Activated CD8-positive, alpha-beta memory T cell treated with anti-CD3 and anti-CD28 coated beads for 24 hours (primary cell): ENCODE results near the gene ANXA3.
"Not testable (repeated sequence)": the region's sequence is repeated elsewhere in the genome, so short reads cannot be mapped to it uniquely, and the experiment has no call there.

Experiments
- DNase-seq: peaks from one replicate; pipeline ENCODE4 v3.0.0-alpha.2; 2020

Gene ANXA3

GRCh38 chr4:78581618-78582017 lies 30.0 kb downstream of the ANXA3 start:
- no peak for DNase-seq

- no peak for DNase-seq
Measured at GRCh38 chr4:78584863-78585547, 33.4 kb downstream of the ANXA3 start.

GRCh38 chr4:78585633-78586032 lies 34.1 kb downstream of the ANXA3 start:
- no peak for DNase-seq

- DNase-seq = no peak
Measured at GRCh38 chr4:78588894-78589545, 37.5 kb downstream of the ANXA3 start.

- no peak for DNase-seq
Measured at GRCh38 chr4:78591404-78591803, 39.8 kb downstream of the ANXA3 start.

- DNase-seq = no peak
Measured at GRCh38 chr4:78592088-78592783, 40.7 kb downstream of the ANXA3 start.

GRCh38 chr4:78596111-78596742 lies 44.7 kb downstream of the ANXA3 start:
- no peak for DNase-seq

GRCh38 chr4:78598431-78598830 lies 46.9 kb downstream of the ANXA3 start:
- DNase-seq = not testable (repeated sequence)

GRCh38 chr4:78599147-78599546 lies 47.6 kb downstream of the ANXA3 start:
- DNase-seq = no peak

GRCh38 chr4:78599931-78600375 lies 48.4 kb downstream of the ANXA3 start:
- DNase-seq = no peak

- no peak for DNase-seq
Measured at GRCh38 chr4:78601013-78601412, 49.4 kb downstream of the ANXA3 start.

- no peak for DNase-seq
Measured at GRCh38 chr4:78602334-78602733, 50.8 kb downstream of the ANXA3 start.

GRCh38 chr4:78603384-78603783 lies 51.8 kb downstream of the ANXA3 start:
- no peak for DNase-seq

GRCh38 chr4:78604988-78605387 lies 53.4 kb downstream of the ANXA3 start:
- DNase-seq = no peak

GRCh38 chr4:78606035-78606434 lies 54.5 kb downstream of the ANXA3 start:
- no peak for DNase-seq

GRCh38 chr4:78606530-78607095 lies 55.0 kb downstream of the ANXA3 start:
- DNase-seq = no peak

GRCh38 chr4:78608684-78609083 lies 57.1 kb downstream of the ANXA3 start:
- no peak for DNase-seq

- DNase-seq = no peak
Measured at GRCh38 chr4:78609580-78609979, 58.0 kb downstream of the ANXA3 start.

- no peak for DNase-seq
Measured at GRCh38 chr4:78610546-78611214, 59.1 kb downstream of the ANXA3 start.

- DNase-seq = no peak
Measured at GRCh38 chr4:78611215-78611558, 59.6 kb downstream of the ANXA3 start.

GRCh38 chr4:78612398-78613178 lies 61.0 kb downstream of the ANXA3 start:
- DNase-seq = no peak
